Natural killer cell (primary cell): ENCODE data around the gene RASAL1. TPM values are rescaled to one million over a fixed set of nuclear protein-coding genes. Genes with fewer than 3 reads are reported as not detected.

Experiments used
- ATAC-seq, 3 donors: fragments of 150-1000 bp in 2 of 3; fragments of 200-7000 bp in 1 of 3; cut with Tn5 transposase; 1 replicate in 1 of 3; 2 replicates in 2 of 3; pipeline ENCODE4 v1.10.0; 2021; ENCODE audit warnings: mild to moderate bottlenecking in 2 of 3, moderate library complexity in 2 of 3
- DNase-seq, 2 donors: peaks; one replicate each; pipeline versions ENCODE4 v3.0.0 to v3.0.0-alpha.2; 2013 to 2021; ENCODE audit warnings: mixed read lengths in 1 of 2
- H3K27ac ChIP-seq: one replicate; pipeline ENCODE4 v1.5.1; 2013; ENCODE audit warnings: mild to moderate bottlenecking, low read length
- H3K27me3 ChIP-seq: one replicate; pipeline ENCODE4 v1.6.1; 2013; ENCODE audit warnings: low read length; ENCODE audit not compliant: control insufficient read depth, insufficient read depth
- H3K36me3 ChIP-seq: one replicate; pipeline ENCODE4 v1.6.1; 2013; ENCODE audit warnings: low read length; ENCODE audit not compliant: control insufficient read depth, insufficient read depth
- H3K4me1 ChIP-seq: one replicate; pipeline ENCODE4 v1.6.1; 2013; ENCODE audit warnings: low read length; ENCODE audit not compliant: control insufficient read depth, insufficient read depth
- H3K4me3 ChIP-seq: one replicate; pipeline ENCODE4 v1.5.1; 2013; ENCODE audit warnings: low read length
- H3K9me3 ChIP-seq: one replicate; pipeline ENCODE4 v1.6.1; 2013; ENCODE audit warnings: low read length; ENCODE audit not compliant: control insufficient read depth, insufficient read depth
- H3K27ac Mint-ChIP-seq, 2 donors: one replicate each; pipeline ENCODE4 v1.8.0; 2022; ENCODE audit warnings: mild to moderate bottlenecking in 2 of 2, mixed read lengths in 2 of 2, moderate library complexity in 1 of 2
- H3K27me3 Mint-ChIP-seq, 2 donors: one replicate each; pipeline ENCODE4 v1.8.0; 2022; ENCODE audit warnings: low read depth in 2 of 2, mixed read lengths in 2 of 2
- H3K36me3 Mint-ChIP-seq: one replicate; pipeline ENCODE4 v1.8.0; 2022; ENCODE audit warnings: mixed read lengths
- H3K4me1 Mint-ChIP-seq, 2 donors: one replicate each; pipeline ENCODE4 v1.8.0; 2022; ENCODE audit warnings: mixed read lengths in 2 of 2
- H3K4me3 Mint-ChIP-seq: one replicate; pipeline ENCODE4 v1.8.0; 2022; ENCODE audit warnings: mild to moderate bottlenecking, moderate library complexity, mixed read lengths
- H3K9me3 Mint-ChIP-seq, 2 donors: one replicate each; pipeline ENCODE4 v1.8.0; 2022; ENCODE audit warnings: mixed read lengths in 2 of 2
- WGBS: methylation state at CpG from one replicate; pipeline ENCODE4 v1.1.7; 2013; ENCODE audit warnings: missing lambda C conversion rate; ENCODE audit not compliant: insufficient coverage; 5-methylcytosine and 5-hydroxymethylcytosine counted together
- intact Hi-C: fragments of 100-400 bp; cut with micrococcal nuclease; formaldehyde crosslinking; loops from one replicate; pipeline ENCODE4 v1.14.2; 2022
- total RNA-seq, 4 donors: library from RNA; stranded (reverse); fragments of 120-200 nt in 1 of 4; gene quantifications; one replicate each; pipeline versions ENCODE4 v1.2.3 to v1.2.4, GENCODE V29; 2013 to 2022
- TF ChIP-seq, protein P1 (sequence below): fragments of 200-600 bp; IDR thresholded peaks from one replicate; pipeline ENCODE4 v1.8.0; 2022; ENCODE audit warnings: antibody characterized with exemption

RASAL1 gene
- total RNA-seq, 3 donors from 2014 or later (not counting 1 experiment from before 2014, with no cell fraction given), result not detected

DNA sequence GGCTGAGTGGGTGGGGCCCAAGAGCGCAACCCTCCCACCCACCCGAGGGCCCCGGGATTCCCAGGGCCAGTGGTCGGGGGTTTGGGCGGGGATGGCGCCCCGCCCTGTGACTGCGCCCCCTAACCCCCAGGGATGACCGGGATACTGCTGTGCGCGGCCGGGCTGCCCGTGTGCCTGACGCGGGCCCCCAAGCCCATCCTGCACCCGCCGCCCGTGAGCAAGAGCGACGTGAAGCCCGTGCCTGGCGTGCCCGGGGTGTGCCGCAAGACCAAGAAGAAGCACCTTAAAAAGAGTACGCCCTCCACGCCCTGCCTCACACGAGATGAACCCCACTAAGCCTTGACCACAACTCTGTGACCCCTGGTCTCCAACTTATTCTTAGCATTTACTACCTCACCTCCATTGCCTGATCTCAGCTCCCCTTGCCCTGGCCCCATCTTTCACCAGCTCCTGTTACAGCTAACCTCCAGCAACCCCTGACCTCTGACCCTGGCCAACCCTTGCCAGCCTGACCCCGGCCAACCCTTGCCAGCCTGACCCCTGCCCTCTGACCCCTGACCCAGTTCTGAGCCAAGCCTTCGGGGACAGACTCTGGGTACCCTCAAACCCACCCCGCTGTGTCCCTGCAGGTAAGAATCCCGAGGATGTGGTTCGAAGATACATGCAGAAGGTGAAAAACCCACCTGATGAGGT, 42.0 kb downstream of the RASAL1 start:
- peaks cover 3 to 8% of the 10 kb centered on the region in 2 donors for H3K27me3 Mint-ChIP-seq
- ATAC-seq, result no peak
- H3K36me3 Mint-ChIP-seq, result no peaks in the 10 kb centered on the region
- H3K4me3 ChIP-seq, result no peak overlapping the region
- intact Hi-C loops, result no loop called here
- DNase-seq, result no peak
- H3K27ac ChIP-seq, result no peak overlapping the region
- WGBS, result 74% methylated on average over 32 of the region's 32 CpGs
- H3K4me1 ChIP-seq, result peaks cover 81% of the 10 kb centered on the region
- H3K36me3 ChIP-seq, result no peaks in the 10 kb centered on the region
- no peaks in the 10 kb centered on the region for H3K27me3 ChIP-seq
- H3K4me1 Mint-ChIP-seq, result peaks cover 28 to 43% of the 10 kb centered on the region in 2 donors
- no peak overlapping the region for H3K4me3 Mint-ChIP-seq
- TF ChIP-seq, protein P1, sequence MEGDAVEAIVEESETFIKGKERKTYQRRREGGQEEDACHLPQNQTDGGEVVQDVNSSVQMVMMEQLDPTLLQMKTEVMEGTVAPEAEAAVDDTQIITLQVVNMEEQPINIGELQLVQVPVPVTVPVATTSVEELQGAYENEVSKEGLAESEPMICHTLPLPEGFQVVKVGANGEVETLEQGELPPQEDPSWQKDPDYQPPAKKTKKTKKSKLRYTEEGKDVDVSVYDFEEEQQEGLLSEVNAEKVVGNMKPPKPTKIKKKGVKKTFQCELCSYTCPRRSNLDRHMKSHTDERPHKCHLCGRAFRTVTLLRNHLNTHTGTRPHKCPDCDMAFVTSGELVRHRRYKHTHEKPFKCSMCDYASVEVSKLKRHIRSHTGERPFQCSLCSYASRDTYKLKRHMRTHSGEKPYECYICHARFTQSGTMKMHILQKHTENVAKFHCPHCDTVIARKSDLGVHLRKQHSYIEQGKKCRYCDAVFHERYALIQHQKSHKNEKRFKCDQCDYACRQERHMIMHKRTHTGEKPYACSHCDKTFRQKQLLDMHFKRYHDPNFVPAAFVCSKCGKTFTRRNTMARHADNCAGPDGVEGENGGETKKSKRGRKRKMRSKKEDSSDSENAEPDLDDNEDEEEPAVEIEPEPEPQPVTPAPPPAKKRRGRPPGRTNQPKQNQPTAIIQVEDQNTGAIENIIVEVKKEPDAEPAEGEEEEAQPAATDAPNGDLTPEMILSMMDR, result no peak
- no peak overlapping the region for H3K27ac Mint-ChIP-seq
- no peaks in the 10 kb centered on the region for H3K9me3 ChIP-seq
- H3K9me3 Mint-ChIP-seq, result no peaks in the 10 kb centered on the region

GRCh38 chr12:113092607-113093408, 42.8 kb downstream of the RASAL1 start:
- peaks cover 3 to 8% of the 10 kb centered on the region in 2 donors for H3K27me3 Mint-ChIP-seq
- 28% methylated on average over 31 of the region's 31 CpGs for WGBS
- intact Hi-C loops, result no loop called here
- H3K4me1 Mint-ChIP-seq, result peaks cover 34 to 50% of the 10 kb centered on the region in 2 donors
- H3K9me3 Mint-ChIP-seq, result no peaks in the 10 kb centered on the region
- Histone ChIP-seq H3K4me1 (peaks cover 82% of the 10 kb centered on the region), H3K4me3 (no peak overlapping the region), H3K9me3 (no peaks in the 10 kb centered on the region), H3K27me3 (no peaks in the 10 kb centered on the region), H3K27ac (no peak overlapping the region), H3K36me3 (no peaks in the 10 kb centered on the region)
- ATAC-seq (peak; percentile 30 to 66 (median 58)), DNase-seq (no peak)
- H3K27ac Mint-ChIP-seq, result peak overlapping the region in 1 of 2 donors; percentile 72
- H3K36me3 Mint-ChIP-seq, result no peaks in the 10 kb centered on the region
- peak overlapping the region; percentile 71 for H3K4me3 Mint-ChIP-seq
- TF ChIP-seq, protein P1, result no peak

- TF ChIP-seq, protein P1, result no peak
- no peaks in the 10 kb centered on the region for H3K27me3 ChIP-seq
- no peaks in the 10 kb centered on the region for H3K9me3 ChIP-seq
- H3K27ac ChIP-seq, result no peak overlapping the region
- Mint-ChIP-seq H3K9me3 (no peaks in the 10 kb centered on the region), H3K4me1 (peaks cover 41 to 63% of the 10 kb centered on the region in 2 donors), H3K27ac (peak overlapping the region in 1 of 2 donors; percentile 16), H3K4me3 (no peak overlapping the region), H3K36me3 (no peaks in the 10 kb centered on the region), H3K27me3 (peaks cover 3 to 8% of the 10 kb centered on the region in 2 donors)
- ATAC-seq, result no peak
- DNase-seq, result no peak
- intact Hi-C loops, result no loop called here
- H3K4me3 ChIP-seq, result no peak overlapping the region
- WGBS, result 77% methylated on average over 3 of the region's 3 CpGs
- peaks cover 93% of the 10 kb centered on the region for H3K4me1 ChIP-seq
- H3K36me3 ChIP-seq, result no peaks in the 10 kb centered on the region
These were observed 44.1 kb downstream of the RASAL1 start for GRCh38 chr12:113091506-113091905.
